Tibial nerve (tissue), 4 donors: ENCODE measurements around the gene ANKH. TPM values are rescaled to one million over a fixed set of nuclear protein-coding genes. Genes with fewer than 3 reads are reported as not detected.

ENCODE experiments used
- DNase-seq, 2 donors: peaks; one replicate each; pipeline ENCODE4 v3.0.0-alpha.2; 2019; ENCODE audit warnings: low spot score in 2 of 2
- H3K27ac ChIP-seq, 4 donors: fragments of 200-600 bp; sonication (generic) in 3 of 4; one replicate each; pipeline ENCODE4 v1.5.1; 2017 to 2019; ENCODE audit warnings: mild to moderate bottlenecking in 1 of 4
- H3K27me3 ChIP-seq, 2 donors: fragments of 200-600 bp; sonication (generic) in 1 of 2; one replicate each; pipeline versions ENCODE4 v1.5.1 to v1.6.0; 2017 to 2019
- H3K36me3 ChIP-seq, 3 donors: fragments of 200-600 bp; sonication (generic); one replicate each; pipeline ENCODE4 v1.5.1; 2018 to 2019
- H3K4me1 ChIP-seq, 4 donors: fragments of 200-600 bp; sonication (generic) in 3 of 4; one replicate each; pipeline ENCODE4 v1.5.1; 2017 to 2019
- H3K4me3 ChIP-seq, 4 donors: fragments of 200-600 bp; sonication (generic) in 3 of 4; one replicate each; pipeline ENCODE4 v1.5.1; 2017 to 2019; ENCODE audit warnings: mild to moderate bottlenecking in 1 of 4, moderate library complexity in 1 of 4
- H3K9me3 ChIP-seq, 4 donors: fragments of 200-600 bp; sonication (generic) in 3 of 4; one replicate each; pipeline ENCODE4 v1.5.1; 2017 to 2019
- EP300 ChIP-seq, 2 donors: sonication (generic); formaldehyde crosslinking; IDR thresholded peaks; one replicate each; pipeline ENCODE4 v1.6.1; 2017; ENCODE audit warnings: antibody characterized with exemption in 2 of 2, mild to moderate bottlenecking in 1 of 2
- POLR2A ChIP-seq, 2 donors: fragments of 450-650 bp; IDR thresholded peaks; one replicate each; pipeline ENCODE4 v1.6.1; 2017; ENCODE audit warnings: antibody characterized with exemption in 2 of 2, mild to moderate bottlenecking in 2 of 2, moderate library complexity in 2 of 2
- WGBS, 2 donors: methylation state at CpG; one replicate each; pipeline ENCODE4 v1.1.5; 2018; 5-methylcytosine and 5-hydroxymethylcytosine counted together
- total RNA-seq, 4 donors: library from RNA; depleted of rRNA; stranded (reverse); fragments of >200 nt; gene quantifications; one replicate each; pipeline ENCODE4 v1.1.0, GENCODE V29; 2016
- TF ChIP-seq, protein P1 (sequence below), 5 experiments: fragments of 200-600 bp in 3 of 5; fragments of 450-650 bp in 2 of 5; sonication (generic) in 3 of 5; IDR thresholded peaks; one replicate each; pipeline ENCODE4 v1.5.1; 2016 to 2019; ENCODE audit warnings: antibody characterized with exemption in 5 of 5, mild to moderate bottlenecking in 3 of 5, moderate library complexity in 2 of 5

Gene ANKH
- total RNA-seq, 4 donors from 2014 or later, result 45.7 to 77.9 (median 46.6) TPM

GRCh38 chr5:14673443-14673842 is 198.1 kb downstream of the ANKH start:
- no peak overlapping the region for H3K27ac ChIP-seq
- no peak for DNase-seq
- no peak overlapping the region for H3K4me3 ChIP-seq
- WGBS, 2 donors, result 91% methylated on average over 3 of the region's 3 CpGs
- H3K27me3 ChIP-seq, result no peaks in the 10 kb centered on the region
- H3K36me3 ChIP-seq, result peaks cover 0 to 7% (median 0%) of the 10 kb centered on the region in 3 donors
- no peaks in the 10 kb centered on the region for H3K9me3 ChIP-seq
- TF ChIP-seq POLR2A (IDR thresholded peaks at IDR 0.05), result no peak
- no peak for TF ChIP-seq EP300 (IDR thresholded peaks at IDR 0.05)
- TF ChIP-seq, protein P1, sequence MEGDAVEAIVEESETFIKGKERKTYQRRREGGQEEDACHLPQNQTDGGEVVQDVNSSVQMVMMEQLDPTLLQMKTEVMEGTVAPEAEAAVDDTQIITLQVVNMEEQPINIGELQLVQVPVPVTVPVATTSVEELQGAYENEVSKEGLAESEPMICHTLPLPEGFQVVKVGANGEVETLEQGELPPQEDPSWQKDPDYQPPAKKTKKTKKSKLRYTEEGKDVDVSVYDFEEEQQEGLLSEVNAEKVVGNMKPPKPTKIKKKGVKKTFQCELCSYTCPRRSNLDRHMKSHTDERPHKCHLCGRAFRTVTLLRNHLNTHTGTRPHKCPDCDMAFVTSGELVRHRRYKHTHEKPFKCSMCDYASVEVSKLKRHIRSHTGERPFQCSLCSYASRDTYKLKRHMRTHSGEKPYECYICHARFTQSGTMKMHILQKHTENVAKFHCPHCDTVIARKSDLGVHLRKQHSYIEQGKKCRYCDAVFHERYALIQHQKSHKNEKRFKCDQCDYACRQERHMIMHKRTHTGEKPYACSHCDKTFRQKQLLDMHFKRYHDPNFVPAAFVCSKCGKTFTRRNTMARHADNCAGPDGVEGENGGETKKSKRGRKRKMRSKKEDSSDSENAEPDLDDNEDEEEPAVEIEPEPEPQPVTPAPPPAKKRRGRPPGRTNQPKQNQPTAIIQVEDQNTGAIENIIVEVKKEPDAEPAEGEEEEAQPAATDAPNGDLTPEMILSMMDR (IDR thresholded peaks at IDR 0.05), result no peak
- H3K4me1 ChIP-seq, result peaks cover 0 to 77% (median 35%) of the 10 kb centered on the region in 4 donors

DNA sequence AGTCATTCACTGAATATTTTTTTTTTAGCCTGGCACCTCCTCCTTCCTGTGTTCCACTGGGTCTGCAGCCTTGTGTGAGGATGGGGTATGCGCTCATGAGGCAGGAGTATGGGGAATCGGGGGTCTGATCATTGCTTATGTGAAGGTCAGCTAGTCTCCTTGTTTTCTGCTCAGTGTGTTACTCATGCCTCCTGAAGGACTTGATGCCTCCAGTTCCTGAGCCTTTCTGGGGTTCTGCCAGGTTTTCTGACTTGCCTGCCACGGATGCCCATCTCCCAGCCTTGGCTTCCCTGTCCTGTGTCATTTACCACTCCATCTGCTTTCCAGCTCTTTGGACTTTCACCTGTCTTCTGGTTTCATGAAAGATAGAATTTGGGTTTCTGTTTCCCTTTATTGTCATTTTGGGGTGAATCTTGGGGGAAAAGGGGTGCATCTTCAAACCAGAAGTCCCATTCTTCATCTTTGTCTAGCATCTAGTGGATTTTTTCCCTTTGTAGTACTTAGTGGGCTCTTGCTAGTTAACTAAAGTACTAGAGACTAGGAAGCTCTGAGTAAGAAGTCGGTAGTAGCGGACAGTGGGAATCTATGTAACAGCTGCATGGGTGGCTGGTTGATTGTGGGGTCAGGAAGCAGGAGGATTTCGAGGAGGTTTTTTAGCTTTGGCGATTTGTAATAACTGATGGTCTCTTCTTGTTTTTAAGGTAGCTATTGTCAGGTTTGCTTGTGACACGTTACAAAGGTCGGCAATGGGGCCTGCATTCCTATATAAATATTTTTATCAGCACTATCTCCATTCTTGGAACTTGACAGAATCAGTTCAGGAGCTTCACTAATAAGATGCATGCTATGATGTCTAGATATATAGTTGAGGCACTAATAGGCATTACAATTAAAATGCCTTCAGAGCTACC is 198.8 kb downstream of the ANKH start:
- 79 to 84% methylated on average over 9 of the region's 9 CpGs for WGBS, 2 donors
- Histone ChIP-seq H3K4me3 (no peak overlapping the region), H3K36me3 (peaks cover 0 to 4% (median 0%) of the 10 kb centered on the region in 3 donors), H3K27me3 (no peaks in the 10 kb centered on the region), H3K4me1 (peaks cover 0 to 84% (median 35%) of the 10 kb centered on the region in 4 donors), H3K9me3 (no peaks in the 10 kb centered on the region), H3K27ac (no peak overlapping the region)
- no peak for TF ChIP-seq EP300 (IDR thresholded peaks at IDR 0.05)
- TF ChIP-seq, protein P1 (IDR thresholded peaks at IDR 0.05), result no peak
- no peak for TF ChIP-seq POLR2A (IDR thresholded peaks at IDR 0.05)
- no peak for DNase-seq

GRCh38 chr5:14672082-14672481 is 199.5 kb downstream of the ANKH start:
- no peak overlapping the region for H3K4me3 ChIP-seq
- peaks cover 0 to 4% (median 0%) of the 10 kb centered on the region in 3 donors for H3K36me3 ChIP-seq
- H3K4me1 ChIP-seq, result peaks cover 0 to 90% (median 37%) of the 10 kb centered on the region in 4 donors
- 66 to 77% methylated on average over 4 of the region's 4 CpGs for WGBS, 2 donors
- H3K27me3 ChIP-seq, result no peaks in the 10 kb centered on the region
- H3K27ac ChIP-seq, result no peak overlapping the region
- no peak for DNase-seq
- no peak for TF ChIP-seq POLR2A (IDR thresholded peaks at IDR 0.05)
- TF ChIP-seq EP300 (IDR thresholded peaks at IDR 0.05), result peak in 1 of 2 donors; percentile 7
- H3K9me3 ChIP-seq, result no peaks in the 10 kb centered on the region

DNA sequence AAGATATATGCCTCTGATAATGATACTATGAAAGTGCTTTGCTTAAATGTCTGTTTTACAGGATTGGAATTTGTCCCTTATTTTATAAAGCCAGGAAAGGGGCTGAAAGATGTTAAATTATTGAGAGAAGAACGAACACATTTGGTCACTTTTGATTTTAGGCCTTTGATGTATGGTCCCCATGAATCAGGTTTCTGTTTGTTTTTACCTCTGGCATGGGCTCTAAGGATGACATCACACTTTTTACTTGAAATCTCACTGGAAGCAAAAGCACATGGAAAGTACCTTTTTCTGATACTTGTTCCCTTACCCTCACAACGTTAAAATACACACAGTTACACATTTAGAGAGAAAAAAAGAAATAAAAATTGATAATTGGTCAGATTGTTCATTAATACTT is 200.2 kb downstream of the ANKH start:
- no peak overlapping the region for H3K4me3 ChIP-seq
- 61 to 65% methylated on average over 2 of the region's 2 CpGs for WGBS, 2 donors
- no peaks in the 10 kb centered on the region for H3K9me3 ChIP-seq
- no peak for DNase-seq
- peak overlapping the region in 2 of 4 donors; percentile 10 to 37 for H3K27ac ChIP-seq
- H3K36me3 ChIP-seq, result peaks cover 0 to 4% (median 0%) of the 10 kb centered on the region in 3 donors
- peaks cover 0 to 92% (median 38%) of the 10 kb centered on the region in 4 donors for H3K4me1 ChIP-seq
- TF ChIP-seq POLR2A (IDR thresholded peaks at IDR 0.05) (no peak), EP300 (IDR thresholded peaks at IDR 0.05) (no peak)
- TF ChIP-seq, protein P1 (IDR thresholded peaks at IDR 0.05), result no peak
- no peaks in the 10 kb centered on the region for H3K27me3 ChIP-seq

DNA sequence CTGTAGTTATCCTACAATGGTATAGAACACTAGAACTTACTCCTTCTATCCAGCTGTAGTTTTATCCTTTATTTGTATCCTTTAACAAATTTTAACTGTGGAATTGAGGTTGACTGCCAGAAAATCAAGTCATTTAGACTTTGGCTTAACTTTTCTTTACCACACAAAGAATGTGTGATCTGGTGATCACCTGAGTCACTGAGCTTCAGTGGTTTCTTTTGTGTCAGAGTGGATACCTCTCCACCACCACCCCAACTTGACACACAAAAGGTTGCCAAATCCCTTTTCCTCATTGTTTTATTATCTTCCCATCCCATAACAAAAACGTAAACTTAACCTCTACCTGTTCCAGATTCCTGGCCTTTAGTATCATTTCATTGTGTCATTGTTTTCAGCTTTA is 201.6 kb downstream of the ANKH start:
- H3K4me1 ChIP-seq, result peaks cover 0 to 86% (median 33%) of the 10 kb centered on the region in 4 donors
- H3K27ac ChIP-seq, result no peak overlapping the region
- 71 to 78% methylated on average over 1 of the region's 1 CpG for WGBS, 2 donors
- H3K4me3 ChIP-seq, result no peak overlapping the region
- H3K9me3 ChIP-seq, result no peaks in the 10 kb centered on the region
- no peaks in the 10 kb centered on the region for H3K27me3 ChIP-seq
- peaks cover 0 to 4% (median 0%) of the 10 kb centered on the region in 3 donors for H3K36me3 ChIP-seq
- no peak for DNase-seq
- no peak for TF ChIP-seq POLR2A (IDR thresholded peaks at IDR 0.05)
- TF ChIP-seq, protein P1 (IDR thresholded peaks at IDR 0.05), result no peak
- no peak for TF ChIP-seq EP300 (IDR thresholded peaks at IDR 0.05)
